Measurements from ENCODE around the gene SLC25A5. TPM values are rescaled to one million over a fixed set of nuclear protein-coding genes. Genes with fewer than 3 reads are reported as not detected.
A peak's percentile ranks its signal among the peaks of the same experiment; 100 is the strongest.
"Not testable (repeated sequence)": the region's sequence is repeated elsewhere in the genome, so short reads cannot be mapped to it uniquely, and the experiment has no call there.

Gene SLC25A5
- total RNA-seq, 4 donors from 2014 or later = 268 to 328 (median 299) TPM

DNA sequence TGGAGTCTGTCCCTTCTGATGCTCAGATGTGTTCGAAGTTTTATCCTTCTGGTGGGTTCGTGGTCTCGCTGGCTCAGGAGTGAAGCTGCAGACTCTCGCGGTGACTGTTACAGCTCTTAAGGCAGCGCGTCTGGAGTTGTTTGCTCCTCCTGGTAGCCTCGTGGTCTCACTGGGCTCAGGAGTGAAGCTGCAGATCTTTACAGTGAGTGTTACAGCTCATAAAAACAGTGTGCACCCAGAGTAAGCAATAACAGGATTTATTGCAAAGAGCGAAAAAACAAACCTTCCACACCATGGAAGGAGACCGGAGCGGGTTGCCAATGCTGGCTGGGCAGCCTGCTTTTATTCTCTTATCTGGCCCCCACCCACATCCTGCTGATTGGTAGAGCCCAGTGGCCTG lies 18.5 kb downstream of the SLC25A5 start:
- no peaks in the 10 kb centered on the region for H3K36me3 ChIP-seq
- no peak for DNase-seq (ENCODE audit: extremely low spot score)
- H3K4me3 ChIP-seq = no peak overlapping the region
- H3K27me3 ChIP-seq = no peaks in the 10 kb centered on the region
- peaks cover 0 to 6% (median 6%) of the 10 kb centered on the region in 4 donors for H3K4me1 ChIP-seq
- H3K27ac ChIP-seq (replicated peaks in 1 of 4) = no peak overlapping the region
- 83% methylated on average over 11 of the region's 11 CpGs for WGBS
- intact Hi-C loops (cut with DNase I) = no loop called here
- no peaks in the 10 kb centered on the region for H3K9me3 ChIP-seq
- TF ChIP-seq, protein P1, sequence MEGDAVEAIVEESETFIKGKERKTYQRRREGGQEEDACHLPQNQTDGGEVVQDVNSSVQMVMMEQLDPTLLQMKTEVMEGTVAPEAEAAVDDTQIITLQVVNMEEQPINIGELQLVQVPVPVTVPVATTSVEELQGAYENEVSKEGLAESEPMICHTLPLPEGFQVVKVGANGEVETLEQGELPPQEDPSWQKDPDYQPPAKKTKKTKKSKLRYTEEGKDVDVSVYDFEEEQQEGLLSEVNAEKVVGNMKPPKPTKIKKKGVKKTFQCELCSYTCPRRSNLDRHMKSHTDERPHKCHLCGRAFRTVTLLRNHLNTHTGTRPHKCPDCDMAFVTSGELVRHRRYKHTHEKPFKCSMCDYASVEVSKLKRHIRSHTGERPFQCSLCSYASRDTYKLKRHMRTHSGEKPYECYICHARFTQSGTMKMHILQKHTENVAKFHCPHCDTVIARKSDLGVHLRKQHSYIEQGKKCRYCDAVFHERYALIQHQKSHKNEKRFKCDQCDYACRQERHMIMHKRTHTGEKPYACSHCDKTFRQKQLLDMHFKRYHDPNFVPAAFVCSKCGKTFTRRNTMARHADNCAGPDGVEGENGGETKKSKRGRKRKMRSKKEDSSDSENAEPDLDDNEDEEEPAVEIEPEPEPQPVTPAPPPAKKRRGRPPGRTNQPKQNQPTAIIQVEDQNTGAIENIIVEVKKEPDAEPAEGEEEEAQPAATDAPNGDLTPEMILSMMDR (IDR thresholded peaks at IDR 0.05) = no peak
- no peak for TF ChIP-seq EP300 (IDR thresholded peaks at IDR 0.05)
- TF ChIP-seq POLR2A (IDR thresholded peaks at IDR 0.05; ENCODE audit: low read depth) = no peak
- TF ChIP-seq POLR2AphosphoS5 (IDR thresholded peaks at IDR 0.05) = no peak

DNA sequence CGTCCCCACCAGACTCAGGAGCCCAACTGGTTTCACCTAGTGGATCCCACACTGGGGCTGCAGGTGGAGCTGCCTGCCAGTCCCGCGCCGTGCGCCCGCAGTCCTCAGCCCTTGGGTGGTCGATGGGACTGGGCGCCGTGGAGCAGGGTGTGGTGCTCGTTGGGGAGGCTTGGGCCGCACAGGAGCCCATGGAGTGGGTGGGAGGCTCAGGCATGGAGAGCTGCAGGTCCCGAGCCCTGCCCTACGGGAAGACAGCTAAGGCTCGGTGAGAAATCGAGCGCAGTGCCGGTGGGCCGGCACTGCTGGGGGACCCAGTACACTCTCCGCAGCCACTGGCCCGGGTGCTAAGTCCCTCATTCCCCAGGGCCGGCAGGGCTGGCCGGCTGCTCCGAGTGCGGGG lies 19.5 kb downstream of the SLC25A5 start:
- H3K27me3 ChIP-seq; intact Hi-C loops (cut with DNase I); DNase-seq (ENCODE audit: extremely low spot score); H3K9me3 ChIP-seq; H3K4me1 ChIP-seq; H3K4me3 ChIP-seq; H3K36me3 ChIP-seq; H3K27ac ChIP-seq (replicated peaks in 1 of 4): not testable (repeated sequence)
- no CpG with 5 or more reads among the region's 24 CpGs for WGBS

DNA sequence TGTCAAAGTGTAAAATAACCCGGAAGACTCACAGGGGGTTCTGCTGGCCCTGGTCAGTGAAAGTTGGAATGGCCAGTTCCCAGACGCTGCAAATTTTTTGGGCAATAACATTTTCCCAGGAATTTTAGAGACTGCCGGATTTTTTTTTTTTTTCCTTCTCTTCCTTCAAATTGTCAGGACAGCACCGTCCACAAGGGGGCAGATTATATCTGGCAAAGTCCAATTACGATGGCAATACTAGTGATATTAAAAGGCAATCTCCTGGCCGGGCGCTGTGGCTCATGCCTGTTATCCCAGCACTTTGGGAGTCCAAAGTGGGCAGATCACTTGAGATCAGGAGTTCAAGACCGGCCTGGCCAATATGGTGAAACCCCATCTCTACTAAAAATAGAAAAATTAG lies 20.5 kb downstream of the SLC25A5 start:
- intact Hi-C loops (cut with DNase I) = no loop called here

DNA sequence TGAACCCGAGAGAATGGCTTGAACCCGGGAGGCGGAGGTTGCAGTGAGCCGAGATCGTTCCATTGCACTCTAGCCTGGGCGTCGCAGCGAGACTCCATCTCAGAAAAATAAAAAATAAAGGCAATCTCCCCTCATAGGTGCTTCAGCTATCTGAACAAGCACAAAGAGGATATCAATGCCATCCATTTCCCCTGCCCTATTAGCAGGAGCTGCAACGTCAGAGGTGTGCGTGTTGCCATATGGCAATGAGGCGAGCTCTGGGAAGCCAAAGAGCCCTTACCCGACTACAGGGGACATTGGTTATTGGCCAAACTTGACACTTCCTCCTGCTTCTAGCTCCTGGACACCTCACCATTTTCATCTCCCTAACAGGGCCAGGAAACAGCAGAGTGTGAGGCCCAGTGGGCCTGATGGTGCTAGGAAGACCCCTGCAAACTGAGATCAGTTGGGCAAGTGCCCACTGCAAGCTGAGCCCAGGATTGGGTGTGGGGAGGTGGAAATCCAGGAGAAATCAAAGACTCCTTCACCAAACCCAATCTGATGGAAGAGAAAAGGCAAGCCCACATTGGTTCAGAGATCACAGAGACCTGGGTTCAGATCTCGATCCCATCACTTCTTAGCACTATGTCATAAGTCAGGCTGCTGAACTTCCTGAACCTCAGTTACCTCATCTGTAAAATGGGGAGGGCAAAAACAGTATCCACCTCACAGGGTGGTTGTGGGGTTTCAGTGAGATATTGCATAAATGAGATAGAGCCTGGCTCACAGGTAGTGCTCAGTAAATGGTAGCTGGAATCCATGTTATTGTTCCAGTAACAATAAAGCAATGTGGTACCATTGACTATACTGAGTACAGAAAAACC lies 21.2 kb downstream of the SLC25A5 start:
- Histone ChIP-seq H3K36me3 (no peaks in the 10 kb centered on the region), H3K9me3 (no peaks in the 10 kb centered on the region), H3K27ac (replicated peaks in 1 of 4) (no peak overlapping the region), H3K4me1 (no peaks in the 10 kb centered on the region), H3K27me3 (no peaks in the 10 kb centered on the region), H3K4me3 (no peak overlapping the region)
- 81% methylated on average over 13 of the region's 13 CpGs for WGBS
- DNase-seq (ENCODE audit: extremely low spot score) = no peak
- TF ChIP-seq POLR2A (IDR thresholded peaks at IDR 0.05; ENCODE audit: low read depth) (no peak), POLR2AphosphoS5 (IDR thresholded peaks at IDR 0.05) (no peak), EP300 (IDR thresholded peaks at IDR 0.05) (no peak)
- TF ChIP-seq, protein P1 (IDR thresholded peaks at IDR 0.05) = no peak
- intact Hi-C loops (cut with DNase I) = no loop called here

More for the DNA sequence above, 20.5 kb downstream of the SLC25A5 start:
- Histone ChIP-seq H3K36me3 (no peaks in the 10 kb centered on the region), H3K9me3 (no peaks in the 10 kb centered on the region), H3K4me1 (no peaks in the 10 kb centered on the region), H3K27me3 (no peaks in the 10 kb centered on the region), H3K4me3 (no peak overlapping the region), H3K27ac (replicated peaks in 1 of 4) (no peak overlapping the region)
- DNase-seq (ENCODE audit: extremely low spot score) = no peak
- WGBS = 29% methylated on average over 8 of the region's 8 CpGs
- TF ChIP-seq POLR2A (IDR thresholded peaks at IDR 0.05; ENCODE audit: low read depth) (no peak), EP300 (IDR thresholded peaks at IDR 0.05) (no peak)
- TF ChIP-seq, protein P1 (IDR thresholded peaks at IDR 0.05) = peak; percentile 43 to 61 (median 55)

DNA sequence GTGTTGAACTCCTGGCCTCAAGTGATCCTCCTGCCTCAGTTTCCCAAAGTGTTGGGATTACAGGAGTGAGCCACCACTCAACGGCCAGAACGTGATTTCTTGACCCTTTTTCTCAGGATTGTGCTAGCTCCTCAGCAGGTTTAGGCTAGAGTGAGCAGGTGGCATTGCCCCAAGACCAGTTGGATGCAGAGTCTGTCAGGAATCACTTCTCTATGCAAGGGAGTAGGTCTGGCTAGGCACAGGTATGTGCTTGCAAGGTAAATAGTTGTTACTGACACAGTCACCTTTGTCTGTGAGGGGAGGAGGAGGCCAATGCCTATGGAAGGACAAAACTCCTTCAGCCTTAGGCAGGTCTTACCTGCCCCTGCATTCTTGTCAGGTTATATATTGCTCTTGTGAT lies 24.2 kb downstream of the SLC25A5 start:
- TF ChIP-seq, protein P1 (IDR thresholded peaks at IDR 0.05) = no peak
- no peak for TF ChIP-seq EP300 (IDR thresholded peaks at IDR 0.05)
- Histone ChIP-seq H3K27me3 (no peaks in the 10 kb centered on the region), H3K9me3 (no peaks in the 10 kb centered on the region), H3K27ac (replicated peaks in 1 of 4) (no peak overlapping the region), H3K4me1 (no peaks in the 10 kb centered on the region), H3K4me3 (no peak overlapping the region), H3K36me3 (no peaks in the 10 kb centered on the region)
- 66% methylated on average over 2 of the region's 2 CpGs for WGBS
- no peak for DNase-seq (ENCODE audit: extremely low spot score)
- intact Hi-C loops (cut with DNase I) = no loop called here

DNA sequence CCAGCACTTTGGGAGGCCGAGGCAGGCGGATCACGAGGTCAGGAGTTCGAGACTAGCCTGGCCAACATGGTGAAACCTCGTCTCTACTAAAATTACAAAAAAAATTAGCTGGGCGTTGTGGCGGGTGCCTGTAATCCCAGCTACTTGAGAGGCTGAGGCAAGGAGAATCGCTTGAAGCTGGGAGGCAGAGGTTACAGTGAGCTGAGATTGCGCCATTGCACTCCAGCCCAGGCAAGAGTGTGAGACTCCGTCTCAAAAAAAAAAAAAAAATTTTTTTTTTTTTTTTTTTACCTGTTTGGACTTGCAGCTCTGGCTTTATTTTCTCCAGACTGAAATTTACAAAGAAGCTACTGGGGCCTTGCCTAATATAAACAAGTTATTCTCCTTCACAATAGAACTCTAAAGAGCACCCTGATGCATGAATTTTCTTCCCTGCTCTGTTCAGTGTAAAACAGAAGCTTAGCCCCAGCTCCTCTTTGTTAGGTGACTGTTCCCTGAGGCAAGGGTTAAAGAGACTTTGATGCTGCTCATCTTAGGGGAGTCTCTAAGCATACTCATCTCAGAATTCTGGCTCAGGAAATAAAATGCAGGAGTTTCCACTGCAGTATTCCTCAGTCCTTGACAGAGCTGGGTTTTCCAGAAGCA lies 25.7 kb downstream of the SLC25A5 start:
- whole genome bisulfite sequencing = 88% methylated on average over 9 of the region's 10 CpGs
- intact Hi-C loops (cut with DNase I); H3K27ac ChIP-seq (replicated peaks in 1 of 4); H3K4me1 ChIP-seq; H3K9me3 ChIP-seq; H3K36me3 ChIP-seq; H3K4me3 ChIP-seq; H3K27me3 ChIP-seq; DNase-seq (ENCODE audit: extremely low spot score): not testable (repeated sequence)
